ENCODE measurements around the gene FAR1.
"Not testable (repeated sequence)": the region's sequence is repeated elsewhere in the genome, so short reads cannot be mapped to it uniquely, and the experiment has no call there.

FAR1 gene

GRCh38 chr11:13705710-13706109, 37.2 kb downstream of the FAR1 start:
- no peak for DNase-seq (ENCODE audit: low read depth in 3 of 3)

DNA sequence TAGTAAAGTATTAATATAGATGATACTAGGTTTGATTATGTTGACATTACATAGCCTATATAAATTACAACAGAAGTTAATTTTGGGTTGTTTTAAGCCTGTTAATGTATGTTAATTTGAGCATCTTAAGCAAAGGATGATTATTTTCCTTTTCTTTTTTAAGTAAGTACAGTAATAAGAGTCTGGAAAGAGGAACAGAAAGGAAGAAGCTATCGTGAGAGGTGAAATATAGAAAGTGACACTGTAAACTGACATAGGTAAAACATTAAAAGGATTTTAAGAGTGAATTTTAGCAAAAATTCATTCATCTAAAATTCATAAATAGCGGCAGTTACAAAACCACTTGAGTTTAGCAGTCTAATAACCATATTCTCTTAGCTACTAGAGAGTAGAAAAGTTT, 45.5 kb downstream of the FAR1 start:
- no peak for DNase-seq (ENCODE audit: low read depth in 3 of 3)

DNA sequence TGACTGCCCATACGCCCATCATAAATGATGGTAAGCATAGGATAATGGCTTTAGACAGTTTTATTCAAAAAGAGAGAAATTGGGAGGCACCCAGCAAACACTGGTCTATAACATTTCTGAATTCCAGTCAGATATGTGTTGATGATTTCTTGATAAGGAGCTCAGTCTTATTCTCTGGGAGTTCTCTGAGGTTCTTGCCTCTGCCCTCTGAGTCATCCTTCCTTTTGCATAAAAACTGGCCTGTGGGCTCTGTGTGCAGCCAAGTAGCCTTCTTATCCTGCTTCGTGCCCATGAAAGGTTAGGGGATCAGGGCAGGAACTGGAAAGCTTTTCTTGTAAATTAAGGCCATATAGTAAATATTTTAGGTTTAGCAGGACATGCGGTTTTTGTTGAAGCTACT, 48.9 kb downstream of the FAR1 start:
- no peak for DNase-seq (ENCODE audit: low read depth in 3 of 3)

DNA sequence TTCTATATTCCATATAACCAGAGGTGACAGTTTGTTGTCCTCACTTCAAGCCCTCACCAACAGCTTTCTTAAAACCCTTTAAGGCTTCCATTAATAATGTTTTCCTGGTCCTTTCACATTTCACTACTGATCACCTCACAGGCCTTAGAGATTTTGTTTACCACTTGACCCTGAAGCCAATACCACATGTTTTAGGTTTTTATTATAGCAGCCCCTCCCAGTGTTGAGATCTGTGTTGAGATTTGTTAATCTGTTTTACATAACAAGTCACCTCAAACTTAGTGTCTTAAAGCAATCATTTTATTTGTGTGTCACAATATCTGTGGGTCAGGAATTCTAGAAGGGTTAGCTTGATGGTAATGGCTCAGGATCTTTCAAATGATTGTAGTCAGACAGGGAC, 49.9 kb downstream of the FAR1 start:
- no peak for DNase-seq (ENCODE audit: low read depth in 3 of 3)

DNA sequence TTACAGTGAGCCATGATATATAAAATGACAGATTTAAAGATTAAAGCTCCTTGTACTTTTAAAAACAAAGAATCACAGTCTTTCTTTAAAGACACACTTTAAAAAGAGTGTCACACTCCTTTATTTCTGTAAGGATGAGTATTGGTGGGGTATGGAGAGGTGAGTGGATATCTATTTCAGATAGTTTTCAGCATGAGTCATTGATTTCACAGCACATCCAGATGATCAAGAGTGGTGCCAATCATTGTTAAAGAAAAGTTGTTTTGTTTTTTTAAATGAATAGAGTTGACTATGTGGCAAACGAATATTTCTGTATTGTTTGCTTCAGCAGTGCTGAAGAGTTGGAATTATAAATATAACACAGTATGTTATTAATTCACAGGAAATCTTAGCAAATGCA, 52.5 kb downstream of the FAR1 start:
- DNase-seq (ENCODE audit: low read depth in 3 of 3): no peak

- DNase-seq (ENCODE audit: low read depth in 3 of 3): no peak
These were observed 53.3 kb downstream of the FAR1 start for GRCh38 chr11:13721760-13722159.

DNA sequence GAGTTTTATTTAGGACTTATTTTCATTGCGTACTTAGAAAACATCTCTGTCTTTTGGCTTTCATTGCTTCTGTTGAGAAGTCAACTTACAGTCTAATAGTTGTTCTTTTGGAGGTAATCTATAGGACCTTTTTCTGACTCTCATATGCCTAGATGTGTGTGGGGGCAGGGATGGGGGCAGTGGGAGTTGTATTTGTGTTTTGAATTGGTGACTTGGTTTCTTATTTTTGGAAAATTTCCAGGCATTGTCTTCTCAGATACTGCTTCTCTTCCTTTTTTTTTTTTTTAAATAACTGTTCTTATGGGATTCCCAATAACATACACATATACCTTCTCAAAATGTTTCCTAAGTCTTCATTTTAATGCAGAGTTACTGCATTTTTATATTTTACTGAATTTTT, 58.0 kb downstream of the FAR1 start:
- no peak for DNase-seq (ENCODE audit: low read depth in 3 of 3)

GRCh38 chr11:13728076-13728475, 59.6 kb downstream of the FAR1 start:
- no peak for DNase-seq (ENCODE audit: low read depth in 3 of 3)

DNA sequence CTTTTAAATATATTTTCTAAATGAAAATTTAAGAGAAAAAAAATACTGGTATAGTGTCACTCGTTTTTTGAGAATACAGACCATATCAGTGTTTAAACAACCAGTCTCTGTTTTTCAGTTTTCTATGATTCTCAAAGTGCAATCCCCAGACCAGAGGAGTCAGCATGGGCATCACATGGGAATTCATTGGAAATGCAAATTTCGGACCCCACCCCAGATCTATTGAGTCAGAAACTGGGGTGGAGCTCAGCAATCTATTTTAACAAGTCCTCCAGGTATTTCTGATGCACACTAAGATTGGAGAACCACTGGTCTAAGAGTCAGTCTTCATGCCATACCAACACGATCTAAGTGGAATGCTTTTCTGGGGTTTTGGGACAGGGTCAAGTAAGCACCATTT, 66.1 kb downstream of the FAR1 start:
- DNase-seq (ENCODE audit: low read depth in 3 of 3): no peak

- no peak for DNase-seq (ENCODE audit: low read depth in 3 of 3)
These were observed 76.7 kb downstream of the FAR1 start for GRCh38 chr11:13745165-13745564.

DNA sequence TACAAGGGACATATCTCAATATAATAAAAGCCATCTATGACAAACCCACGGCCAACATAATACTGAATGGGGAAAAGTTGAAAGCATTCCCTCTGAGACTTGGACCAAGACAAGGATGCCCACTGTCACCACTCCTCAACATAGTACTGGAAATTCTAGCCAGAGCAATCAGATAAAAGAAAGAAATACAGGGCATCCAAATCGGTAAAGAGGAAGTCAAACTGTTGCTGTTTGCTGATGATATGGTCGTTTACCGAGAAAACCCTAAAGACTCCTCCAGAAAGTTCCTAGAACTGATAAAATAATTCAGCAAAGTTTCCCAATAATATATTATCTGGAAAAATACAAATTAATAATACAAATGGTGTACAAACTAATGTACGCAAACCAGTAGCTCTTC, 84.8 kb downstream of the FAR1 start:
- DNase-seq (ENCODE audit: low read depth in 3 of 3): not testable (repeated sequence)

DNA sequence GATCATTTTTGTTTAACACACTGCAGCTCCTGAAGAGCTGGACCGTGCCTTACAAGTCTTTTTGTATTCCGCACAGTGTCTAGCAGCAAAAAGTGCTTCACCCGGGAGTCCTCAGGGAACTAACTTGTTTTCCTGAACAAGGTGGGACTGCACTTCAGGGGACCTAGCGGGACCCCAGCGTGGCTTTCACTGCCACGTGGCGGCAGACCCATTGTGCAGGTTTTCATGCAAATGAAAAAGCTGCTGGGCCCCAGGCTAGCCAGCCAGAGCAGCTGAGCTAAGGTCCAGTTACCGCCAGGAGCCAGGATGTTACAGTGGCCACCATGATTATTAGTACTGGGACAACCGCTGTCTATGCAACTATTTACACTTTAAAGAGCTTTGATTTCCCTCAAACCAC, 90.6 kb downstream of the FAR1 start:
- DNase-seq (ENCODE audit: low read depth in 3 of 3): no peak

DNA sequence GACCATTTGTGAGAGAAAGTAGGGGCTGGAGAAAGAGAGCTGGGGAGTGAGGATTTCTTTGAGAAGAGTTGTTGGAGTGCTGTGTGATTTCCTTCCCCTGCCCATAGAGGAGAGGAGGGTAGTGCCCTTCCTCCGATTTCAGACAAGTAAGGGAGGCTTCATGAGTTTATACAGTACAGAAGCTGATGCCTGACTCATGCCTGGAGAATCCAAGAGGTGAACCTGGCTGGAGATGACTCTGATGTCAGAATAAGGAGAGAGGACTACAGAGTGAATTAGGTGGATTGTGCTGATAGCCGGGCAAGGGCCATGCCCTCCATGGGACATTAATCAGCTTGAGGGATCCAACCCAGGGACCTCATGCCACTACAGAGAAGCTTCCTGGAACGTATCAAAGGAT, 91.6 kb downstream of the FAR1 start:
- DNase-seq (ENCODE audit: low read depth in 3 of 3): no peak

GRCh38 chr11:13761250-13761649, 92.8 kb downstream of the FAR1 start:
- no peak for DNase-seq (ENCODE audit: low read depth in 3 of 3)

DNA sequence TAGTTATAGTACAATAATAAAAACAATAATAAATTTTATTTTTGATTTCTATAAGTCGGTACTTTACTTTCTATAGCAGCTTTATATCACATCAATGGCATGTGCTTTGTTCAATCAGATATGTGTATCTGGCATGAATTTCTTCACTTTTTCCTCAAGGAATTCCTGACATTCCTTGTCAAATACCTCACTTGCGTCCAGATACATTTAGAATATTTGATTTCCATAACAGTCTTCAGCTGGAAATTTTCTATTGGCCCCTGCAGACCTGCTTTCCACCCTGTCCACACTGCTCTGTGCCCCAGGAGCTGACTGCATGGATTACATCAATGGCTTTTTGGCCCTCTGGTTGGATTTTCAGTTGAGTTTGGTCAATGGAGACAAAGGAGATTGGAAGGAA, 93.2 kb downstream of the FAR1 start:
- DNase-seq (ENCODE audit: low read depth in 3 of 3): no peak

DNA sequence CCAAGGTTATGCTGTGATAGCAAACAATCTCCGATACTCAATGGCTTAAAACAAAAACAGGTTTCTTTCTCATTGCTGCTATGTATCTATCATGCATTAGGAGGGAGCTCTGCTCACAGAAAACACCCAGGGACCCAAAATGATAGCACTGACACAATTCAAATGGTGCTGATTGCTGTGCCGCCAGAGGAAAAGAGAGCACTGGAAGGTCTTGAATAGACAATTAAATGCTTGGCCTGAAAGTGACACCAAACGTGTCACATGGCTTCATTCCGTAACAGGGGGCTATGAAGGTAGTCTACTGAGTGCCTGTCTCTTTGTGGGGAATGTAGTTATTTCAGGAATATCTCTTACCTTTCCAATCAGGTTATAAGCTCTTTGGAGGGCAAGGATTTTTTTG, 94.2 kb downstream of the FAR1 start:
- DNase-seq (ENCODE audit: low read depth in 3 of 3): no peak

GRCh38 chr11:13763341-13763740, 94.9 kb downstream of the FAR1 start:
- DNase-seq (ENCODE audit: low read depth in 3 of 3): no peak

DNA sequence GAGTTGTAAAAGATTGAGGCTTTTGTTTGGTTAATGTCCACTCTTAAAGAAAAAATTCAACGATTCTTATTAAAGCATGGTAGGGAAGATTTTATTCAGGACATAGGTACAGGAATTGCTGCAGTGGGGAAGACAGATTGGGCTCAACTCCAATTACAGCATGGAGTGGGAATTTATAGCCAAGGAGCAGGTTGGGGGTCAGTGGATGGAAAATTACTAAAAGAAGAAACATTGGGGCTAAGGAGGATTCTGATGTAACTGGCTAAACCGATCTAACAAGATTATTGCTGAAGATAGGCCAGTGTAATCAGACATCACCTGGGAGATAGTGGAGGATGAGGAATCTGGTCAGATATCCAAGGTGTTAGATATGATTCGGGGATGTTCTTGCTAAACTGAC, 97.4 kb downstream of the FAR1 start:
- no peak for DNase-seq (ENCODE audit: low read depth in 3 of 3)

DNA sequence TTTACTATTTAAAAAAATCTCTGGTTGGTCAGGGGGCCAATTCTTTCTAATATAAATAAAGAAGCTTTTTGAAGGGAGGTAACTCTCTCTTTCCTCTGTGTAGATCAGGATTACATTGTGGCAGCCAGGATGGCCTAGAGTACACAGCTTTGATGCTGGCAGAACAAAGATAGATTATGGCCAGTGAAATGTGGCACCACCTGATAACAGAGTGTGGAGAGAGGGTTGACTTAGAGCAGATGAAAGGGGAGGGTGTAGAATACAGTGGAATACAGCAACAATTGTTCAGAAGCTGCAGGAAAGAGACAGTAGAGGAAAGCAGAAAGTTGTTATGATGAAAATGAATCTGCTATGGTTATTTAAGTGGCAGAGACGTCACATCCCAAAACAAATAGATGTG, 99.0 kb downstream of the FAR1 start:
- DNase-seq (ENCODE audit: low read depth in 3 of 3): no peak

GRCh38 chr11:13769188-13769587, 100.7 kb downstream of the FAR1 start:
- DNase-seq (ENCODE audit: low read depth in 3 of 3): no peak

DNA sequence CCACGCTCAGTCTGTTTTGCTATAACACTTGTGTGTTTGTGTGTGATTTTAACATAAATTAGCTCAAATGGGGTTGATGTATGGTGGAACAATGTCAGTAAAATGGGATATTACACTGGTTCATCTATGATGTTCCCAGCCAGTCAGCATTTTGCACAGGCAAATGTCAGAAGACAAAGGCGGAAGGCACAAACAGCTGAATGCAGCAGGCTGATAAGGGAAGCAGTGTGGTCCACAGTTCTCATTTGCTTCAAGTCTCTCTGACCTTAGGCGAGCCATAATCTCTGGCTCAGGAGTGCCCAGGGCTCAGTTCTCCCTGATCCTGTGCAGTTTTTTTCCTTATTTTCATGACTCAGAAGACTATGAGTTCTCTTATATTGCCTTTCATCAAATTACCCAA, 102.7 kb downstream of the FAR1 start:
- DNase-seq (ENCODE audit: low read depth in 3 of 3): no peak

DNA sequence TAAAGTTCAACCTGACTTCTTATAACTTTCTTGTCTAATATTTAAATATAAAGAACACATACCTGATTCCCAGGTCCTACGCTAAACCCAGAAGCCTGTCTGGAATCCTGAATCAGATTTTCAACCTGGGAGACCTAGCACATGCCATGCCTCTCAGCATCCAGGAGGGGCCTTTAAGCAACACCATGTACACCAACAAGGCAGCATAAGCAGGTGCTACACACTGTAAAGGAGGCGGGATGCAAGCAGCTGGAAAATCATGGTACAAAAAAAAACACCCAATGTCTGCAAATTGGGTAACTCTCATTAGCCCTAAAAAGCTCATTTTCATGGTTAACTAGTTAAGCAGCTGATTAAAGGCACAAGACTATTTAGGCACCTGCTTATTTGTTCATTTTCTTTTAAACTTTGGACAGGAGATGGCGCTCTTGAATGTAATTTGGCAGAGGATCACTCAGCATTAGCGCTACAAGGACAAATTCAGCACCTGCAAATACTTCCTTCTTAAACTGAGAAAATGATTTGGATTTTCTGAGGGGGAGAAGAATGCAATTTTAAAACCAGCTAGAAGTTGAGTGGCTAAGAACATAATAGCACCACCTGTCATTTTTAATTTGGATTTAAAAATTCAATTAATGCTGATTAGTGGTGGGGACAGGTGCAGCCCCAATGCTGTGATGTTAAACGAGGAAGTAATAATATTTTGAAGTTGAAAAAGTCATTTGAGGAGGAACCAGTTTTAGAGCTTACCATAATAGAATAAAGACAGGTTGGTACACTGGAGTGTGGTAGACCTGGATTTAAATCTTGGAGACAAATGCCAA, 104.0 kb downstream of the FAR1 start:
- no peak for DNase-seq (ENCODE audit: low read depth in 3 of 3)

GRCh38 chr11:13775471-13775870, 107.0 kb downstream of the FAR1 start:
- DNase-seq (ENCODE audit: low read depth in 3 of 3): no peak

GRCh38 chr11:13776134-13776815, 107.8 kb downstream of the FAR1 start:
- peak in 2 of 3 experiments; percentile 11 to 18 for DNase-seq (ENCODE audit: low read depth in 3 of 3)

Data from stimulated activated CD4-positive, alpha-beta T cell treated with anti-CD3 and anti-CD28 coated beads, TNF-alpha, amount 100 ng/mL, for 4 hours (primary cell).